Measurements from ENCODE around the gene SACM1L. TPM values are rescaled to one million over a fixed set of nuclear protein-coding genes. Genes with fewer than 3 reads are reported as not detected.

SACM1L gene
- total and polyA plus RNA-seq, 2 of the 8 experiments (the other 6 are each of a cell fraction or from before 2014, with no cell fraction given) = 20.1 to 61.0 TPM

GRCh38 chr3:45753095-45753494, 63.9 kb downstream of the SACM1L start (continued):
- TF ChIP-seq EP300 (IDR thresholded peaks at IDR 0.05; ENCODE audit: borderline replicate concordance in 1 of 2, low read depth in 2 of 2, low read length in 2 of 2) (no peak), MAX (IDR thresholded peaks at IDR 0.05) (no peak)

Measured in H1 (cell line).